Stimulated activated CD8-positive, alpha-beta memory T cell treated with anti-CD3 and anti-CD28 coated beads, Interleukin-12 subunit alpha, Interleukin-12 subunit beta, amount 100 ng/mL, for 24 hours (primary cell): ENCODE data around the gene SAFB2.

Experiments
- DNase-seq: peaks from one replicate; pipeline ENCODE4 v3.0.0-alpha.2; 2020; ENCODE audit errors: extremely low read depth

SAFB2 gene

GRCh38 chr19:5542665-5543064 lies 79.9 kb downstream of the SAFB2 start:
- no peak for DNase-seq

GRCh38 chr19:5541456-5541855 lies 81.1 kb downstream of the SAFB2 start:
- no peak for DNase-seq

GRCh38 chr19:5540208-5540607 lies 82.4 kb downstream of the SAFB2 start:
- DNase-seq, result no peak

DNA sequence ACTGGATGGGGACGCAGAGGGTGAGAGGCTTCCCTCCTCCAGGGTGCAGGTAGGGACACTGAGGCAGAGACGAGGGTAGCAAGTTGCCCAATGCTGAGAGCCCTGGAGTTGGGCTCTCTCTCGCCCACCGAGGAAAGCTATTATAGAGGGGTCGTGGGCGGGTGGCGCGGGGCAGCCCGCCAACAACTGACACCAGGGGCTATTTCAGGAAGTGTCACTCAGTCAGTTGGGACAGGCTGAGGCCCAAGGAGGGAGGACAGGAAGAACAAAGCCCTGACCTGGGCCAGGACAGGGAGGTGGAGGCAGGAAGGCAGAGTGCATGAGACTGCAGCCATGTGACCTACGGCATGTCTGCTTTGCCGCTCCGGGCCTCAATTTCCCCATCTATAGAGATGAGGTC lies 84.7 kb downstream of the SAFB2 start:
- DNase-seq, result no peak
